A549 (cell line): ENCODE results near the gene XPNPEP3. TPM values are rescaled to one million over a fixed set of nuclear protein-coding genes. Genes with fewer than 3 reads are reported as not detected.

ENCODE experiments used
- ATAC-seq, 2 experiments: fragments of 200-7000 bp in 1 of 2; fragments of >200 bp in 1 of 2; cut with Nextera tagmentation in 1 of 2; cut with Tn5 transposase in 1 of 2; 3 replicates each; pipeline versions ENCODE4 v1.8.0 to v1.9.1; 2018 to 2020; ENCODE audit warnings: mild to moderate bottlenecking in 1 of 2, moderate library complexity in 1 of 2
- CTCF ChIA-PET: fragments of 300-600 bp; sonication (Branson Sonifier 250); formaldehyde crosslinking; extraction: SDS; loops from one replicate; lab custom pipeline; 2021; ENCODE audit warnings: antibody characterized with exemption, inconsistent platforms; lab: Yijun Ruan, JAX
- POLR2A ChIA-PET: fragments of 350-600 bp; formaldehyde crosslinking; extraction: SDS; loops from one replicate; lab custom pipeline; 2021; ENCODE audit warnings: antibody characterized with exemption, inconsistent platforms; lab: Yijun Ruan, JAX
- DNase-seq, 2 experiments: peaks; one replicate each; pipeline versions ENCODE4 v3.0.0 to v3.0.0-alpha.2; 2011 to 2016; ENCODE audit warnings: low read depth in 1 of 2, low spot score in 1 of 2
- FAIRE-seq: peaks from 2 replicates; lab custom pipeline; 2011; peaks lifted over from hg19 to GRCh38; lab: Jason Lieb, UNC
- H3K27ac ChIP-seq, 2 experiments: fragments of >200 bp; sonication (Bioruptor Twin); formaldehyde crosslinking; 3 replicates each; pipeline ENCODE4 v1.5.1; 2016 to 2017
- H3K4me1 ChIP-seq: fragments of >200 bp; sonication (Bioruptor Twin); formaldehyde crosslinking; 3 replicates; pipeline ENCODE4 v1.6.1; 2016
- H3K4me2 ChIP-seq: fragments of >200 bp; sonication (Bioruptor Twin); formaldehyde crosslinking; 3 replicates; pipeline ENCODE4 v1.6.1; 2016
- H3K4me3 ChIP-seq: fragments of >200 bp; sonication (Bioruptor Twin); formaldehyde crosslinking; 3 replicates; pipeline ENCODE4 v1.5.1; 2016
- H3K9me3 ChIP-seq: fragments of >200 bp; sonication (Bioruptor Twin); formaldehyde crosslinking; 3 replicates; pipeline ENCODE4 v1.6.1; 2016
- BHLHE40 ChIP-seq: IDR thresholded peaks from 2 replicates; pipeline ENCODE4 v1.6.1; 2012; ENCODE audit warnings: low read depth, low read length, inconsistent platforms
- CEBPB ChIP-seq, 2 experiments: fragments of >200 bp in 1 of 2; sonication (Bioruptor Twin) in 1 of 2; formaldehyde crosslinking in 1 of 2; IDR thresholded peaks; 2 replicates each; pipeline ENCODE4 v1.6.1; 2012 to 2016
- CHD2 ChIP-seq: fragments of 150-350 bp; IDR thresholded peaks from 2 replicates; pipeline ENCODE4 v1.6.1; 2014; ENCODE audit warnings: low read length; ENCODE audit not compliant: partially characterized antibody
- CTCF ChIP-seq: fragments of >200 bp; sonication (Bioruptor Twin); formaldehyde crosslinking; IDR thresholded peaks from 3 replicates; pipeline ENCODE4 v1.5.1; 2016
- E2F6 ChIP-seq: IDR thresholded peaks from 2 replicates; pipeline ENCODE4 v1.6.1; 2012; ENCODE audit warnings: low read depth, borderline replicate concordance
- EHMT2 ChIP-seq: fragments of 200-600 bp; sonication (generic); IDR thresholded peaks from 2 replicates; pipeline ENCODE4 v1.6.1; 2016; ENCODE audit warnings: antibody characterized with exemption, low read depth, mild to moderate bottlenecking, moderate library complexity
- FOSB ChIP-seq: fragments of 250-450 bp; sonication (Bioruptor Pico); IDR thresholded peaks from 2 replicates; pipeline ENCODE4 v1.5.0; 2020; ENCODE audit warnings: mild to moderate bottlenecking, moderate library complexity
- HES2 ChIP-seq: fragments of >200 bp; sonication (Bioruptor Twin); formaldehyde crosslinking; IDR thresholded peaks from 2 replicates; pipeline ENCODE4 v1.6.1; 2016
- HEYL ChIP-seq: fragments of 250-450 bp; sonication (Bioruptor Pico); IDR thresholded peaks from 2 replicates; pipeline ENCODE4 v1.8.0; 2021; ENCODE audit warnings: mild to moderate bottlenecking, moderate library complexity
- HOXB13 ChIP-seq: fragments of 250-450 bp; sonication (Bioruptor Pico); IDR thresholded peaks from 2 replicates; pipeline ENCODE4 v1.5.0; 2020; ENCODE audit warnings: low read depth, mild to moderate bottlenecking, moderate library complexity
- HOXB5 ChIP-seq: fragments of 250-450 bp; sonication (Bioruptor Pico); IDR thresholded peaks from 2 replicates; pipeline ENCODE4 v1.5.0; 2020; ENCODE audit warnings: mild to moderate bottlenecking, moderate library complexity
- JUN ChIP-seq, 2 experiments: fragments of >200 bp; sonication (Bioruptor Twin); formaldehyde crosslinking; IDR thresholded peaks; 2 replicates in 1 of 2; 3 replicates in 1 of 2; pipeline ENCODE4 v1.6.1; 2016 to 2017
- KDM5A ChIP-seq: fragments of 200-600 bp; sonication (generic); IDR thresholded peaks from 2 replicates; pipeline ENCODE4 v1.6.1; 2016; ENCODE audit warnings: antibody characterized with exemption, mild to moderate bottlenecking
- MAX ChIP-seq: IDR thresholded peaks from 2 replicates; pipeline ENCODE4 v1.6.1; 2012
- MAZ ChIP-seq: fragments of 150-350 bp; IDR thresholded peaks from 2 replicates; pipeline ENCODE4 v1.6.1; 2014; ENCODE audit warnings: antibody characterized with exemption, low read depth, low read length, borderline replicate concordance
- MYC ChIP-seq: IDR thresholded peaks from 2 replicates; pipeline ENCODE4 v1.6.1; 2012; ENCODE audit warnings: mild to moderate bottlenecking, inconsistent platforms, low read length, improper control_type of control experiment, borderline replicate concordance
- NFE2L2 ChIP-seq: fragments of 150-350 bp; conservative IDR thresholded peaks from 2 replicates; pipeline ENCODE4 v1.6.1; 2014; ENCODE audit warnings: low read length
- NPAS2 ChIP-seq: fragments of 250-450 bp; sonication (Bioruptor Pico); IDR thresholded peaks from 2 replicates; pipeline ENCODE4 v1.8.0; 2022; ENCODE audit warnings: mild to moderate bottlenecking, moderate library complexity, borderline replicate concordance
- PBX3 ChIP-seq: IDR thresholded peaks from 2 replicates; pipeline ENCODE4 v1.6.1; 2012
- PHF8 ChIP-seq: fragments of 200-600 bp; sonication (generic); IDR thresholded peaks from 2 replicates; pipeline ENCODE4 v1.6.1; 2016; ENCODE audit warnings: low read depth, mild to moderate bottlenecking, antibody characterized with exemption, moderate library complexity, borderline replicate concordance
- POLR2A ChIP-seq: IDR thresholded peaks from 2 replicates; pipeline ENCODE4 v1.6.1; 2012; ENCODE audit warnings: mild to moderate bottlenecking, low read length
- RAD21 ChIP-seq, 2 experiments: fragments of >200 bp in 1 of 2; sonication (Bioruptor Twin) in 1 of 2; formaldehyde crosslinking in 1 of 2; IDR thresholded peaks in 1 of 2; conservative IDR thresholded peaks in 1 of 2; 2 replicates in 1 of 2; 3 replicates in 1 of 2; pipeline ENCODE4 v1.6.1; 2012 to 2018; ENCODE audit warnings: inconsistent platforms in 1 of 2
- RFX5 ChIP-seq: fragments of 450-650 bp; IDR thresholded peaks from 2 replicates; pipeline ENCODE4 v1.7.1; 2014; ENCODE audit warnings: antibody characterized with exemption, mild to moderate bottlenecking, moderate library complexity
- RNF2 ChIP-seq: fragments of 200-600 bp; sonication (generic); IDR thresholded peaks from 2 replicates; pipeline ENCODE4 v1.6.1; 2016; ENCODE audit warnings: low read depth, mild to moderate bottlenecking, antibody characterized with exemption, moderate library complexity, borderline replicate concordance
- TP53 ChIP-seq: fragments of 250-450 bp; sonication (Bioruptor Pico); IDR thresholded peaks from 2 replicates; pipeline ENCODE4 v1.5.0; 2021; ENCODE audit warnings: mild to moderate bottlenecking, moderate library complexity
- USF2 ChIP-seq: fragments of 450-650 bp; IDR thresholded peaks from 2 replicates; pipeline ENCODE4 v1.6.1; 2014; ENCODE audit warnings: antibody characterized with exemption
- WGBS: methylation state at CpG from one replicate; pipeline ENCODE4 v1.1.6; 2017; ENCODE audit errors: missing lambda C conversion rate; 5-methylcytosine and 5-hydroxymethylcytosine counted together
- polyA plus RNA-seq, 4 experiments: library from polyadenylated mRNA; depleted of rRNA in 3 of 4; stranded (reverse); fragments of >200 nt; fragmentation: RNase III in 1 of 4; extraction: RNeasy Plus Mini Kit Qiagen cat#74134 plus additional on column Dnase treatment in 1 of 4; gene quantifications; 2 replicates in 3 of 4; 3 replicates in 1 of 4; pipeline ENCODE4 v1.2.3, GENCODE V29; 2011 to 2017

Gene XPNPEP3
- polyA plus RNA-seq, 2 of the 4 experiments (the other 2 are of a cell fraction): 12.7 to 23.3 TPM

GRCh38 chr22:40818192-40818746 lies 38.7 kb upstream of the XPNPEP3 start:
- TF ChIP-seq HOXB13 (CRISPR knock-in tag) (no peak), MAZ (no peak), CHD2 (no peak), RFX5 (no peak), RAD21 (conservative IDR thresholded peaks at IDR 0.05 in 1 of 2, IDR thresholded peaks at IDR 0.05 in 1 of 2) (no peak), USF2 (no peak), MYC (no peak), NPAS2 (no peak), POLR2A (no peak), EHMT2 (no peak), KDM5A (no peak), HOXB5 (no peak), HEYL (CRISPR knock-in tag) (no peak), TP53 (CRISPR knock-in tag) (no peak), PBX3 (no peak), E2F6 (no peak), NFE2L2 (no peak)

GRCh38 chr22:40818747-40819598 lies 38.0 kb upstream of the XPNPEP3 start, which contains the start of gene SLC25A17:
SLC25A17 (minus strand) TSS chr22:40819346; CDS start chr22:40819248, 98 bp downstream.
- peak within 1 kb of the TSS; percentile 93 for H3K4me3 ChIP-seq
- 1% methylated on average over 23 of the region's 61 CpGs for WGBS
- POLR2A ChIA-PET: interaction anchor here (0.6 to 1.6 kb wide), 5 partner anchors 38 to 167 kb away, joined by 3 to 5 read pairs (median 4); partner anchors contain the start of genes ST13 and XPNPEP3
- H3K4me1 ChIP-seq: peaks cover 19% of the 10 kb centered on the region; the same call in 2 of the 3 replicates
- CTCF ChIA-PET: interaction anchor here (0.6 to 2.3 kb wide), 9 partner anchors 9 to 1730 kb away, joined by 3 to 7 read pairs (median 4); partner anchors contain the start of gene DNAJB7
- FAIRE-seq (no peak), DNase-seq (peak; percentile 78 to 82)
- peak within 1 kb of the TSS; percentile 96 for H3K4me2 ChIP-seq
- no peaks in the 10 kb centered on the region for H3K9me3 ChIP-seq
- TF ChIP-seq MAX (peak; percentile 72), E2F6 (peak; percentile 42; the same call in 1 of the 2 replicates), RNF2 (no peak), MYC (peak; percentile 54; the same call in 1 of the 2 replicates), USF2 (0 out of 2 replicates have a peak, but pooled peaks have one; percentile 19), BHLHE40 (0 out of 2 replicates have a peak, but pooled peaks have one; percentile 38), FOSB (CRISPR knock-in tag) (no peak), CTCF (0 out of 3 replicates have a peak, but pooled peaks have one; percentile 16), POLR2A (peak; percentile 55), JUN (IDR thresholded peaks at IDR 0.05) (peak; percentile 18 to 47; a peak in 2 of 5 replicates), HES2 (no peak), CEBPB (IDR thresholded peaks at IDR 0.05) (no peak), PHF8 (peak; percentile 57; the same call in 1 of the 2 replicates)
- TF ChIP-seq, all 56 proteins: peak for 9
- ATAC-seq: peak; percentile 95 to 98
- peak within 1 kb of the TSS; percentile 92 for H3K27ac ChIP-seq

More at GRCh38 chr22:40818192-40818746, 38.7 kb upstream of the XPNPEP3 start:
- ChIA-PET POLR2A (interaction anchor here (1.2 to 1.6 kb wide), 2 partner anchors 39 to 166 kb away, joined by 4 to 5 read pairs; partner anchors contain the start of genes ST13 and XPNPEP3), CTCF (interaction anchor here (0.7 to 2.3 kb wide), 5 partner anchors 8 to 1729 kb away, joined by 3 to 7 read pairs (median 4); no protein-coding TSS in a partner anchor)
- ATAC-seq: no peak; a peak in 1 of 6 replicates
- no peak for FAIRE-seq
- Histone ChIP-seq H3K4me2 (peak overlapping the region; percentile 77), H3K27ac (peak overlapping the region; percentile 92), H3K4me1 (peaks cover 19% of the 10 kb centered on the region; the same call in 2 of the 3 replicates), H3K4me3 (peak overlapping the region; percentile 93), H3K9me3 (no peaks in the 10 kb centered on the region)
- no peak for DNase-seq
- WGBS: 22% methylated on average over 14 of the region's 14 CpGs
